GM18517 (cell line): ENCODE data around the gene GC.
"Not testable (repeated sequence)": the region's sequence is repeated elsewhere in the genome, so short reads cannot be mapped to it uniquely, and the experiment has no call there.

ENCODE experiments used
- ATAC-seq: cut with Tn5 transposase; IDR thresholded peaks from one replicate; pipeline ENCODE4 v1.9.1; 2021; ENCODE audit warnings: mild to moderate bottlenecking, moderate library complexity; ENCODE audit not compliant: unreplicated experiment

The GC gene

GRCh38 chr4:71783972-71784371 is at the start of gene GC:
Gene GC, minus strand, starts transcription at chr4:71784079. Its CDS starts 61 bp downstream, at chr4:71784018.
- no peak for ATAC-seq

GRCh38 chr4:71833232-71833900 is 49.5 kb upstream of the GC start:
- ATAC-seq = no peak

GRCh38 chr4:71832049-71832448 is 48.2 kb upstream of the GC start:
- ATAC-seq = no peak

- ATAC-seq = no peak
Observed at GRCh38 chr4:71830497-71831190, 46.8 kb upstream of the GC start.

- no peak for ATAC-seq
Observed at GRCh38 chr4:71828470-71828869, 44.6 kb upstream of the GC start.

GRCh38 chr4:71827826-71828225 is 43.9 kb upstream of the GC start:
- no peak for ATAC-seq

GRCh38 chr4:71816676-71817303 is 32.9 kb upstream of the GC start:
- no peak for ATAC-seq

- no peak for ATAC-seq
Observed at GRCh38 chr4:71814433-71814832, 30.6 kb upstream of the GC start.

- not testable (repeated sequence) for ATAC-seq
Observed at GRCh38 chr4:71809805-71810204, 25.9 kb upstream of the GC start.

- ATAC-seq = no peak
Observed at GRCh38 chr4:71807469-71807868, 23.6 kb upstream of the GC start.

- ATAC-seq = not testable (repeated sequence)
Observed at GRCh38 chr4:71805230-71805629, 21.4 kb upstream of the GC start.

- ATAC-seq = not testable (repeated sequence)
Observed at GRCh38 chr4:71804017-71804697, 20.3 kb upstream of the GC start.

- no peak for ATAC-seq
Observed at GRCh38 chr4:71785959-71786358, 2.1 kb upstream of the GC start.

GRCh38 chr4:71784569-71785197 is 804 bp upstream of the GC start:
- no peak for ATAC-seq

GRCh38 chr4:71777891-71778290 is 6.0 kb downstream of the GC start:
- ATAC-seq = no peak

GRCh38 chr4:71775449-71775848 is 8.4 kb downstream of the GC start:
- ATAC-seq = no peak

- ATAC-seq = no peak
Observed at GRCh38 chr4:71774136-71774535, 9.7 kb downstream of the GC start.

GRCh38 chr4:71773004-71773403 is 10.9 kb downstream of the GC start:
- no peak for ATAC-seq

- ATAC-seq = no peak
Observed at GRCh38 chr4:71772592-71772991, 11.3 kb downstream of the GC start.

- ATAC-seq = no peak
Observed at GRCh38 chr4:71771613-71772012, 12.3 kb downstream of the GC start.

- ATAC-seq = no peak
Observed at GRCh38 chr4:71769434-71769833, 14.4 kb downstream of the GC start.
